Stimulated activated CD8-positive, alpha-beta memory T cell treated with anti-CD3 and anti-CD28 coated beads, Interleukin-7, amount 100 ng/mL, for 48 hours (primary cell): ENCODE data around the gene NTN1.

ENCODE experiments used
- DNase-seq, 2 donors: peaks; one replicate each; pipeline ENCODE4 v3.0.0-alpha.2; 2020; ENCODE audit warnings: low read depth in 1 of 2; ENCODE audit errors: extremely low read depth in 1 of 2

The NTN1 gene

DNA sequence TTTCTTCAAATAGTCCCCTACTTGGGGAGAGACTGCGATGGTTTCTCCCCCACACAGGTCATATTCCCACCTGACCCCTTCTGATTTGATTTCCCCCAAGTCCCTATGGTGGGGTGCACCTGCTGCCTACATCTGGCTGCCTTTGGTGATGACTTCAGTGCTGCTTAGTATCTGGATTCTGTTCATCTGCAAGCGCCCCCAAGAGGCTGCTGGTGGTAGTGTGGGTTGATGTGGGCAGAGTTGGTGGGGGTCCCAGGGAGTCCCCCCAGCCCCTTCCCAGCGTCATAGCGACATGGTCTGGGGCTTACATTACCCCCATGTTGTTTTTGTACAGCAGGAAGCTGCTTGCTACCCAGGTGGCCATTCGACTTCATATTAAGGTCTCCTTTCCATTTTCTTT lies 99.2 kb downstream of the NTN1 start:
- DNase-seq = no peak

DNA sequence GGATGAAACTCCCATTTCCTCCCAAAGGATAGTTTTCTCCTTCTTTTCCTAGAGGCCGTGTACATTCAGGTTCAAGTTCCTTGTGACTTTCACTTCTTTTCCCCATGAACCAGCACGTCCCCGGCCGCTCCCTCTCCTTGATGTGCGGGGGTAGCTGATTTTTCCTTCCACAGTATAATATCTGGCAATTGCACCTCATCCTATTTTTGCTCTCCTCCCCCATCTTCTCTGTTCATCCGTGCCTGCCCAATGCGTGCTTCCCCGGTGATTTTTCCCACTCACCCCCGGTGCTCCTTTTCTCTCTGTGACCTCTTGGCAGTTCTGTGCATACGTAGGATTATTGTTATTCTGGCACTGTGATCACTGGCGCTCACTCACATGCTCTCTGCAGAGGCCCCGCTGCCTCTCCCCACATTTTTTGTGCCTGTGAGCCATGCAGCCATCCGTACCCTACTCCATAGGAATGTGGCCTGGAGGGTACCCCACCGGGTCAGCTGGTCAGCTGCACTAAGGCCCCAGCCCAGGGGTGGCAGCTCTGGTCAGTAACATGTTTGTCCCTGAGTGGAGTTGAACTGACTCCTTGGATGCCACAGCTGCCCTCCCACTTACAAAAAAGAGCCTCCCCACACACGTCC lies 100.0 kb downstream of the NTN1 start:
- DNase-seq = no peak

DNA sequence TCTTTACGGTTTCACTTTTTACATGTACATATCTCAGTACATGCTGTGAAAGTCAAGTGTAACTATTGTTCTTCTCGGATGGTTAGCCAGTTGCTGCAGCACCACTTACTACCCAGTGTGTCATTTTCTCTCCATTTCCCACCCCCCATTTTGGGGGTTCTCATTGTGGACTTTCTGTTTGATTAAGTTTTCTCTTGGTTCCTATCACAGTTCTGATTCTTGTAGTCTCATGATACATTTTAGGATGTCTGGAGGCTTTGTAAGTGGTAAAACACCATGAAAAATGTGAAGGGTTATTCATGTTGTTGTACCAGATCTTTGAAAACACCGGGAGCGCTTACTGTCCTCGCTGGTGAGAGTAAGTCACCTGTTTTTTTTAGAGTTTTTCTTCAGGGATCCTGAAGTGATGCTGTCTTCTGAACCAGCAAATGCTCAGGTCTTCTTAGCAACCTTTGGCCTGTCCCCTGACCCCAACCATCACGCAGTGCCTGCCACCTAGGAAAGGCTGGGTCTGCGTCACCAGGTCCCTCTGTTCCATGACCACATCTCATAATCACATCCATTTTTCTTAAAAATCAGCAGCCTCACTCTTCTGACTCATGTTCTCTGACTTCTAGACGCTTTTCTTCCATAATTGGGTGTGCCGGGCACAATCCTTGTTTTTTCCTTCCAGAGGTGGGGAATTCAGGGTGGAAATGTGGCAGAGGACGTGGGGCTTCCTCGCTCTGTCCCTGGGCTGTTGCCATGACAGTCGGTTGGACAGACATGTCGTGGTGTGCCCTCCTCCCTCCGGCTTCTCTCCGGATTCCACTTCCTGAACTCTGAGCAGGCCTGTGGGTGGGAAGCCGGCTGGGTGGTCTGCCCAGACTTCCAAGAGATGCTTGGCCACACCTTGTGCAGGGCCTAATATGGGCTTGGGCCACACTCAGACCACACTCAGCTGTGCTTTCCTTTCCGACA lies 102.6 kb downstream of the NTN1 start:
- DNase-seq = no peak

DNA sequence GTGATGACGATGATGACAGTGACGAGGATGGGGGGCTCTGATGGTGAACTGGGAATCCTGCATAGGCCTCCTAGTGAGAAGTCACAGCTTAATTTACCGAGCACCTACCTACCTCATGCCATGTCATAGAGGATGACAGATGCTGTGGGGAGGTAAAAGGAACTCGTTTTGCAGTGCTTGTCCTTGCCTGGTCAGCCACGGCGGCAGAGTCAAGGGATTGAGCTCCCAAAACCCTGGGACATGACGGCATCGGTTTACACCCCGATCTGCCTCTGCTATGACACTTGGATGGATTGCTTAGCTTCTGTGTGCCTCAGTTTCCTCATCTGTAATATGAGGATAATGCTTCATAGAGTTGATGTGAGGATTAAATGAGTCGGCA lies 103.2 kb downstream of the NTN1 start:
- DNase-seq = no peak

DNA sequence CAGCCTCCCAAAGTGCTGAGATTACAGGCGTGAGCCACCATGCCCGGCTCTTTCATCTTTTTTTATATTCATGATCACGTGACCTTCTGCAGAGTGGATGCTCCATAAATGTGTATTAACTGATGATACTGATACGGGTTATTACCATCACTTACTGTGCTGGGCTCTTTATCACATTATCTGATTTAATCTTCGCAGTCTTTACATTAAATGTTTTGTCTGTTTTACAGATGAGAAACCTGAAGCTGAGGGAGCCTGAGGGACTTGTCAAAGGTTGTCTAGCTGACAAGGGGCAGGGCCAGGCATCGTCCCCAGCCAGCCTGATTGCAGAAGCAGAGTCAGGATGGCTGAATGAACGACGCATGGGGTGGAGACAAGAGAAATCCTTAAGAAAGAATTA lies 104.4 kb downstream of the NTN1 start:
- DNase-seq = no peak

DNA sequence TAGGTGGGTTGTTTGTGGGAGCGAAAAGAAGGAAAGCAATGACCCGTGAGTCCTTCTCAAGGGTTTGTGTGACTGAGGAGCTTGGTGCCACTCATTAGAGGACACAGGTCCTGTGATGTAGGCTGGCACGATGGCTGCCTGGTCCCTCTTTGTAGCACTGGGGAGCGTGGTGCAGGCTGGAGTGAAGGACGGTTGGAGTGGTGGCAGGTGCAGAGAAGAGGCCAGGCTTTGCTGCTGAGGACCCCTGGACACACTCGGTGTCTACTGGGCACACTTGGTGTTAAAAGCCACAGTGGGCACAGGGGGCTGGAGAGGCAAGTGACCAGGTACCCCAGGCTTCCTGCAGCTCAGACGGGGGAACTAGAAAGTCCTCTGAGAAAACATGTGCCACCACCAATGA lies 106.0 kb downstream of the NTN1 start:
- no peak for DNase-seq

DNA sequence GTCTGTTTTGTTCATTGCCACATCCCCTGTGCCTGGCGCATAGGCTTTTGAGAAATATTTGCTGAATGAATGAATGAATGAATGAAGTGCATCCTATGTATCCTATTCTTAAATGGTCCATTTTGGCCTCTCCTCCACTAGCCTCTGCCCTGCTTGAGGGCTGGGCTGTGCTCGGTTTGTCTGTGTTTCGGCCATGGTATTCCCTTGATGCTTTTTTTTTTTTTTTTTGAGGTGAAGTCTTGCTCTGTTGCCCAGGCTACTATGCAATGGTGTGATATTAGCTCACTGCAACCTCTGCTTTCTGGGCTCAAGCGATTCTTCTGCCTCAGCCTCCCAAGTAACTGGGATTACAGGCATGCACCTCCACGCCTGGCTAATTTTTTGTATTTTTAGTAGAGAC lies 110.1 kb downstream of the NTN1 start:
- no peak for DNase-seq

DNA sequence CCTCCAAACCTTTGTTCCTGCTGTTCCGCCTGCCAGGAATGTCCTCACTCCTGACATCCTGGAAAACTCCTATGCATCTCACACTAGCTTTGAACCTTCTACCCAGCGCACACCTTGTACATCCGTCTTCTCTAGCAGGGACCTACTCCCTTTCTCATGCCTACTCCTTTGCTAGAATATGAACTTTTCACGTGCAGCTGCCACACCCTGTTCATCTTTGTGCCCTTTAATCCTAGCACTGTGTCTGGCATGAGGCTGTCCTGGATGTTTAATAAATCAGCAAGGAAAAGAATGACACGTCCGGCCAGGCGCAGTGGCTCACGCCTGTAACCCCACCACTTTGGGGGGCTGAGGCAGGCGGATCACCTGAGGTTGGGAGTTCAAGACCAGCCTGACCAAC lies 111.0 kb downstream of the NTN1 start:
- DNase-seq = no peak

DNA sequence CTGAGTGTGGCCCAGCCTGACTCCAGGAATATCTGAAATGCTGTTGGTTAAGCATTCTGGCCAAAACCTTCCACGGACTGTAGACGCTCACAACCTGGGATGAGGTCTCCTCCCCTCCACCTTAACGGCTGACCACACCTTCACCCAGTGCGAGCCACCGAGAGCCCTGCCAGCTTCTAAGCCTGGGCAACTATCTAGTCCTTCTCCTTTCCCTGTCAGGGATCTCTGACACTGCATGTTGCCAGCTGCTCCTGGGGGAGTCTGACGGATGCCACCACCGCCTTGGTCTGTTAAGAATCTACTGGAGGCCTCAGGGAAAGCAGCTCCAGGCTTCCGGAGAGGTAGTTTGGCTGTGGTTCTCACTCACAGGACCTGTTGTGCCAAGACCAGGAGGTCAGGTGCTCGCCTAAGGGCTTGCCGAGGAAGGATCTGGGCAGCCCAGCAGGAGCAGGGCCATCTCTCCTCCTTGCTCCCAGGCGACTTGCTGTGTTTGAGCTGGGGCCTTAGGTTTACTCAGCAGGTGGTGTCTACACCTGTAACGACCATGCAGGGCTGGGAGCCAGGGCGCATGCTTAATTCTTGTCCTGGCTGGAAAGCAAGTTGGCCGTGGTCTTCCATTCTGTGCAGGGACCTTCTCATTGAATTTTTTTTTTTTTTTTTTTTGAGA lies 111.8 kb downstream of the NTN1 start:
- no peak for DNase-seq

DNA sequence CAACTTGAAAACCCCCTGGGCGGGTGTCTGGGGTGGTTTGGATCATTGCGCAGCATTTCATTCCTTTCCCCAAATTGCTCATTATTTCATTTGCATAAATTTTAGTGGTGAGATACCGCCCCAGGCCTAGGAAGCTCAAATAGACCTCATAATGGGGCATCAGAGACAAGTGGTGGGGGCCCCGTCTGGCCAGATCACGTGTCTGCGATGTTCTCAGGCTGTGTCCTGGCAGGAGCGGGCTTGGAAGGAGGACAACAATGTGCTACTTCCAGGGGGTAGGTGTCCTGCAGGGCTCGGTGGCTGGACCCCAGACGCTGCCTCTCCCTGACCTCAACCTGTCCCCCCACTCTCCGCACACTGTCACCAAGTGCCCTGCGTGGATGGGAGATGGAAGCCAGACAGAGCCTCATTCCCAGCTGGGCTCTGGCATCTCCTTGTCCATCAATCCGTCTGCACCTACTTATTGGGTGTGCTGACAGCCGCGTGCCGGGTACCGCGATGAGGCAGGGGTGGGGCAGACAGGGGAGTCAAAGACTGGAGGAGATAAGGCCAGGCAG lies 116.9 kb downstream of the NTN1 start:
- DNase-seq = no peak

DNA sequence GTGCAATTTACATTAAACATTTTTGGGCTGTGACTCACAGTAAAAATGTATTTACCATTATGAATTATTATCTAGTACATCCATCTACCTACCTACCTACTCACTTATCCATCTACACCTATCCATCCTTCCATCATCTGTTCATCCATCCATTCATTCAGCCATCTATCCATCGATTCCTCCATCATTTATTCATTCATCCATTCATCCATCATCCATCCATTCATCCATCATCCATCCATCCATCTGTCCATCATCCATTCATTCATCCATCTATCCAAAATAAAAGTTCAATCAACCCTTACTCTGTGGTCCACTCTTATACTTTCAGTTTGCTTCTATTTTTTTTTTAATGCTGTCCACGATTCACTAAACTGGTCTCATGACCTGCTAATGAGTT lies 118.4 kb downstream of the NTN1 start:
- DNase-seq = no peak

DNA sequence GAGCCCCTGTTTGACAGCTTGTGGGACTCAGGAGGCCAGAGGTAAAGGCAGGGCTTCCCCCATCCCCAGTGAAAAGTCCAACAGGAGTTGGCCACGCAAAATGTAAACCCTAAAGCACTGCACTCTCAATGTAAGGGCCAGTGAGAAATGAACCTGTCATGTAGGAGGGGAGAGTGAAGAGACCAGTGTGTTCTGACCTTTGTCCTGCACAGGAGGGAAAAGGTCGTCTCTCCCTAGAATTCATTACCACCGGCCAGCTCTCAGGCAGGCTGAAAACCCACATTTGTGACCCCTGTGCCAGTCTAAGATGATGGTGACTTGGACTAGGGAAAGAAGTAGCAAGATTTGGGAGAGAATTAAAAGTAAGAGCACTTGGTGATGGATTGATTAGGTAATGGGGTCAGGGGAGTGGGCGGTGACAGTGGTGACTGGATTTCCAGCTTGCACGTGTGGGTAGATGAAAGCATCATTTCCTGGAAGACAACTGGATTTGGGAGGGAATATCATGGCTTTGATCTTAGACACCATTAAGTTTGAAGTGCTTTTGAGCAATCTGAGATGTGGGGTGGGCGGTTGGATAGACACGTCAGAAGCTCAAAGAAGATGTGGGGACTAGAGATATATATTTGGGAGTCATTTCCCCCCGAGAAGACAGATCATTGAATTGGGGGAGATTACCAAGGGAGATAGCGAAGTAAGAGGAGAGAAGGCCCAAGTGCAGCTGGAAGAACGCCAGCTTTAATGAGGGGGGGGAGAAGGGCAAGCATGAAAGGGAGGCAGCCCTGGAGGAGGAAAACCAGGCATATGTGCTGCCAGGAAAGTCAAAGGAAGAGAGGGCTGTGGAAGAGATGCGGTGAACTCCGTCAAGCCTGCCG lies 119.5 kb downstream of the NTN1 start:
- no peak for DNase-seq

DNA sequence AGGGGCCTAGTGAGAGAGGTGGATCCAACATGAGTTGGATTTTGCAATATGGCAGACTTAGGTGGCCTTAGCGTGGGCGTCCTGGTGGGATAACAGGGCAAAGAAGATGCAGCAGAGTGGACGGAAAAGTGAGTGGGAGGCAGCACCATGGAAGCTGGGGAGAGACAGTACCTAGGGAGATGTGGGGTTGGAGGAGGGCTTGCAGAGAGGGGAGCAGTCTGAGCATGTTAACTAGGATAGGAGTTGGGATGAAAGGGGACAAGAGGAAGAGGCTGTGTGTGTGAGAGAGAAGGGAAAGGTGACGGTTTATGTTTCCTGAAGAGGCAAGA lies 120.1 kb downstream of the NTN1 start:
- no peak for DNase-seq

DNA sequence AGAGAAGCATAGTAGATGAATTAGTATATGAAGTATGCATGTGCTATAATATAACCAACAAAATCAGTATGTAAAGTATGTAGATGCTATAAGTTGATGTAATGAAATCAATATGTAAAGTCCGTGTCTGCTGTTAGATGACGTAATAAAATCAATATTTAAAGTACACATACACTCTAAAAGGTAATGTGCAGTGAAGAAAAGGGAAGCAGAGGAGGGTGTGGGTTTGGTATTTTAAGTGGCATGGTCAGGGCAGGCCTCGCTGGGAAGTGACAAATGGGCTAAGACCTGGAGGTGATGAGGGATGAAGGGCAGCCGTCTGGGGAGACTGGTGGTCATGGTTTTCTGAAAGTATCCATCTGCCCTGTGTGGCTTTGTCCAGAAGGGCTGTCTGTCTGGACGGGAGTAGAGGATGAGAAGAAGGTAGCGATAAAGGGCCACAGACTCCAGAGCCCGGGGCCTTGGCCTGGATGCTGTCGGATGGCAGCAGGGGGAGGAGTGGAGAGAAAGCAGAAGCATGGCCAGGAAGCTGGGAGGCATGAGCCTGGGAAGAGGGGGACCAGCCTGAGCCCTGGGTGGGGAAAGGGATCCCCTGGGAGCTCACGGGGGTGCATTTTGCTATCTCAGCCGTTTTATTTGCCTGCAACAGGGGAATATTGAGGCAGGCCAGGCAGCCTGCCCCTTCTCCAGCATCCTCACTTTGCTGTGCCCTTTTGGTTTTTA lies 121.6 kb downstream of the NTN1 start:
- no peak for DNase-seq

DNA sequence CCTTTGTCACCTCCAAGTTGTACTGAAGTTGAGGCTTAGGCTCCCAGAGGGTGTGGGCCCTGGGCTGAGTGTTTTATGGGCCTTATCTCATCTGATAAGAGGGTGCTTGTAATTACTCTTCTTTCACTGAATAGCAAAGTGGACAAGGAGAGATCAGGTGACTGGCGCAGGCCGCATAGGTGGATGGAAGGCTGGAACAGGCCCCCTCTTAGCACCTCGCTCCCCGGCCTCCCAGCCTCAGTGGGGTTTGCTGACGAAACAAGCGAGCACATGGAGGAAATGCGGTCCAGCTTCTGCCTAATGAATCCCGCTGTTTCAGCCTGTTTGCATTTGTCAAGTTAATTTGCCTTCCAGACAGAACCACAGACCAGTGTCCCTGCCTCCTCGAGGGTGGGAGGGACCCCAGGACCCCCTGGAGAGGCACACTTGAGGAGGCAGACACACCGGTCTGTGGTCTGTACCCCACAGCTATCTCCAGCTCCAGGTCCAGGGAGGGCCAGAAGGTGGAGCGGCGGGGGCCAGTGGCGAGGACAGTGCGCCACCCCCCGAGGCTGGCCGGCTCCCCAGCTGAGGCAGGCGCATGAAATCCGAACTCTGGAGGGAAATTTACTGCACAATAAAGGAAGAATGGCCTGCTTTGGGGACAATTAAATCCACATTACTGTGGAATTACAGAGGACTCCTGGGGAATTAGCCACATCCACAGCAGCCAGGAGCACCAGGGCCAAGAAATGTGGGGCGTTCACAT lies 123.4 kb downstream of the NTN1 start:
- DNase-seq = no peak

DNA sequence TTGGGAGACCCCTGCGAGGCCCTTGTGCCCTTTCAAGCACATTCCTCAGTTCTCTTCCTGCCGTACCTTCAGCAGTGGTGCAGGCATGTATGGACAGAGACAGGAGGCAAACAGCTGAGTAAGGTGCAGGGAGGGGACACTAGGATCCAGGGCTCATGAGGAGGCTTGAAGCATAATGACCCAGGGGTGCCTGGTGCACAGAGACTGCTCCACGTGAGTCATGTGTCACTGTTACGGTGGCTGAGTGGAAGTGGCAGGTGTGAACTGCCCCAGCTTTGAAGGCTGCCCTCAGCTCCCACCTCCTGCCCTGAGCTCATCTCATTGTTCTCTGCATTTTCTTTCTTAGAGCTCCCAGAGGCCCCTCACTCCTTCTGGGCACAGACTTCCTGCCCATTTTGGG lies 124.8 kb downstream of the NTN1 start:
- no peak for DNase-seq

DNA sequence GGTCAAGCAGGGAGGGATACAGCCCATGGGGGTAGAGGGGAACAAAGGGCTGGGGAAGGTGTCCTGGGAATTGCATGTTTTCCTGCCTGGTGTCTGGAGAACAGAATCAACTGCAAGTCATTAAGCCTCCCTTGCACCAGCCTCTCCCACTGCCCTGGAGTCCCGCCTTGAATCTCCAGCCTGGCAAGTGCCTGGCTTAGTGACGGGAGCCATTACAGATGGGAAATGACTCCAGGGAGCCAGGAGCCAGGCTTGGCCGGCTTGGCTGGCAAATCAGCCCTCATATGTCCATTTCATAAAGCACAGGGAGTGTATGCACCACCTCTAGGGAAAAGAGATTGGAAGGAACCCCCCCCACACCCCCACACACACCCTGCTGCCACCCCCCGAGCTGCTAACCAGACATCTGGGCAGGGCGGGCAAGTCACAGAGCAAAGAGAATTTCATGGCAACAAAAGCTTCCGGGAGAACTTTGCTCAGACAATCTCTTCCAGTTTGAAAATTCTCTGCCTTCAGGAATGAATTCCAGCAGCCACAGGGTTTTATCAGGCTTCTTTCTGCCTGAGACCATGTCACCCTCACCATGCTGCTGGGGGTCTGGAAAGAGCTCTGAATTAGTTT lies 127.7 kb downstream of the NTN1 start:
- DNase-seq = no peak

DNA sequence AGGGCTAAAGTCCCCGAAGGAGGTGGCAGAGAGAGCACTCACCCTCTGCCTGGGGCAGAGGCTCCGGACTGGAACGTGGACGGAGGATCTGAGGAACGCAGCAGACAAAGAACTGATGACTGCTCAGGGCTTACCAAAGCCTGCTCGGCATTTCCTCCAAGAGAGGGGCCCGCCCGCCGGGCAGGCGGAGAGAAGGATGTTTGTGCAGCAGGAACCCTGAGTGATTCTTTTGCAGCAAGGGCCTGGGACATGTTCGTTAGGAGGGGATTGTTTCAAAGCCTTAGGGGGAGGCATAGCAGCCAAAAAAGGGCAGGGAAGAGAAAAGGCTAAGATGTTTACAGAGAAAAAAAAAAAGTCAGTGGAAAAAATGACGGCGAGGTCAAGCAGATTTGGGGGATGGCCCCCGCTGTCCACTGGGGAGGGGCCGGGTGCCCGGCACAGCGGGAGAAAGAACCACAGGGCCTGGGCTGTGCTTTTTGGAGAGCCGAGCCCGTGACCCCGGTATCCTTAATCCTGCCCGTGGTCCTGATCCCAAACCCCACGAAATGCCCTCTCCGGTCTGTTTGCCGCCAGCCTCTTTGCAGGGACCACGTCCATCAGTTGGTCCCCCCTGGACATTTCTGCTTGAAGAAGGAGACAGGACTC lies 129.3 kb downstream of the NTN1 start:
- no peak for DNase-seq

DNA sequence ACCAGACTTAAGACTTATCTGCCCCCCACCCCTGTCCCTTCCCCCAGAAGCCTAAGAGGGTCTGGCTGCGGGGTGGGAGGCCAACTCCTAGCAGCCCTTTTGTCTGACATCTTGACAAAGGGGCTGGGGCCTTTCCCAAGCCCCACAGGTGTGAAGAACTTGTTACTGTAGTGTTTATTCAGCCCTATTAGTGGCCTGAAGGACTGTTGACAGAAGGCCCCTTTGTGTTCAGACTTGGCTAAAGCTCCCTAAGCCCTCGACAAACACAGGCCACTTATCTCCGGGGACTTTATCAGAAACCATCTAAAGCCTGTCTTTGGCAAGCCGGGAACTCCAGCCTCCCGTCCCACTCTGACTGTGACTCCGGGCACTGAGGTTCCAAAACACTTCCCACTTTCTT lies 129.8 kb downstream of the NTN1 start:
- no peak for DNase-seq
